GM12878 (cell line): ENCODE data around the gene NCAPD2. TPM values are rescaled to one million over a fixed set of nuclear protein-coding genes. Genes with fewer than 3 reads are reported as not detected.

Experiments used
- ATAC-seq: fragments of 200-7000 bp; cut with Tn5 transposase; 3 replicates; pipeline ENCODE4 v1.9.1; 2020; ENCODE audit warnings: mild to moderate bottlenecking, moderate library complexity
- BruUV-seq: library from RNA; stranded (reverse); fragments of 400-500 nt; replicated peaks from 2 replicates; lab custom pipeline; 2021; lab: Mats Ljungman, UMichigan
- CTCF ChIA-PET: fragments of 300-600 bp; sonication (Branson Sonifier 250); formaldehyde crosslinking; extraction: SDS; loops from one replicate; lab custom pipeline; 2021; ENCODE audit warnings: inconsistent platforms; lab: Yijun Ruan, JAX
- POLR2A ChIA-PET: fragments of 350-600 bp; formaldehyde crosslinking; extraction: SDS; loops from one replicate; lab custom pipeline; 2021; ENCODE audit warnings: inconsistent platforms; lab: Charles Lee
- RAD21 ChIA-PET: fragments of 300-600 bp; sonication (Branson Sonifier 250); formaldehyde crosslinking; loops from one replicate; lab custom pipeline; 2023; ENCODE audit warnings: antibody characterized with exemption; ENCODE audit not compliant: unreplicated experiment; lab: Charles Lee
- SMC1A ChIA-PET: fragments of 300-600 bp; sonication (Branson Sonifier 250); formaldehyde crosslinking; loops from one replicate; lab custom pipeline; 2023; ENCODE audit not compliant: unreplicated experiment, uncharacterized antibody; lab: Charles Lee
- DNase-seq: peaks from one replicate; pipeline ENCODE4 v3.0.0-alpha.2; 2011; ENCODE audit warnings: low read depth, low spot score
- FAIRE-seq: peaks from 3 replicates; lab custom pipeline; 2011; peaks lifted over from hg19 to GRCh38; lab: Jason Lieb, UNC
- H2AFZ ChIP-seq: 2 replicates; pipeline ENCODE4 v1.6.0; 2011; ENCODE audit warnings: low read depth, low read length, control low read depth; ENCODE audit not compliant: control insufficient read depth
- H3K27ac ChIP-seq: 2 replicates; pipeline ENCODE4 v1.5.1; 2011; ENCODE audit warnings: control low read depth; ENCODE audit not compliant: control insufficient read depth, insufficient read depth
- H3K27me3 ChIP-seq, 2 experiments: replicated peaks in 1 of 2; 2 replicates each; pipeline versions ENCODE4 v1.6.0 to v1.6.1; 2011; ENCODE audit warnings: low read length in 1 of 2; ENCODE audit not compliant: control insufficient read depth in 2 of 2, insufficient read depth in 2 of 2
- H3K36me3 ChIP-seq, 2 experiments: 2 replicates each; pipeline ENCODE4 v1.5.1; 2011; ENCODE audit warnings: low read length in 1 of 2; ENCODE audit not compliant: control insufficient read depth in 2 of 2, insufficient read depth in 2 of 2
- H3K4me1 ChIP-seq: 2 replicates; pipeline ENCODE4 v1.6.1; 2011; ENCODE audit warnings: mild to moderate bottlenecking, low read length, moderate library complexity, mixed read lengths; ENCODE audit not compliant: control insufficient read depth, insufficient read depth
- H3K4me2 ChIP-seq: 2 replicates; pipeline ENCODE4 v1.6.0; 2011; ENCODE audit warnings: control low read depth; ENCODE audit not compliant: control insufficient read depth, insufficient read depth
- H3K4me3 ChIP-seq: fragments of 200-600 bp; sonication (generic); 2 replicates; pipeline ENCODE4 v1.5.1; 2016
- H3K79me2 ChIP-seq: 2 replicates; pipeline ENCODE4 v1.6.0; 2011; ENCODE audit warnings: low read length; ENCODE audit not compliant: control insufficient read depth, insufficient read depth
- H3K9ac ChIP-seq: 2 replicates; pipeline ENCODE4 v1.8.0; 2011; ENCODE audit warnings: low read length, control low read depth, mixed read lengths; ENCODE audit not compliant: control insufficient read depth, insufficient read depth
- H3K9me3 ChIP-seq: replicated peaks from 3 replicates; pipeline ENCODE4 v1.5.1; 2011; ENCODE audit warnings: mild to moderate bottlenecking, low read length; ENCODE audit not compliant: control insufficient read depth, insufficient read depth
- H4K20me1 ChIP-seq: 2 replicates; pipeline ENCODE4 v1.6.0; 2011; ENCODE audit not compliant: control insufficient read depth, insufficient read depth
- CBFB ChIP-seq: IDR thresholded peaks from 2 replicates; pipeline ENCODE4 v1.6.1; 2016; ENCODE audit warnings: antibody characterized with exemption, low read depth
- CHD2 ChIP-seq: IDR thresholded peaks from 2 replicates; pipeline ENCODE4 v1.6.1; 2011; ENCODE audit warnings: low read depth, low read length, improper control_type of control experiment, borderline replicate concordance
- HDGF ChIP-seq: fragments of 450-650 bp; IDR thresholded peaks from 2 replicates; pipeline ENCODE4 v1.6.1; 2016; ENCODE audit warnings: antibody characterized with exemption
- IRF5 ChIP-seq: fragments of 450-650 bp; IDR thresholded peaks from 2 replicates; pipeline ENCODE4 v1.6.1; 2017; ENCODE audit warnings: borderline replicate concordance
- JUND ChIP-seq: IDR thresholded peaks from 2 replicates; pipeline ENCODE4 v1.6.1; 2012; ENCODE audit warnings: low read depth, mild to moderate bottlenecking, low read length, improper control_type of control experiment, moderate library complexity
- NFIC ChIP-seq: IDR thresholded peaks from 2 replicates; pipeline ENCODE4 v1.6.1; 2012; ENCODE audit warnings: low read depth, mild to moderate bottlenecking, inconsistent platforms, low read length, moderate library complexity
- TCF12 ChIP-seq: IDR thresholded peaks from 2 replicates; pipeline ENCODE4 v1.6.1; 2011; ENCODE audit warnings: low read depth, mild to moderate bottlenecking, low read length
- TCF7 ChIP-seq: IDR thresholded peaks from 2 replicates; pipeline ENCODE4 v1.6.1; 2014; ENCODE audit warnings: antibody characterized with exemption, borderline replicate concordance
- YY1 ChIP-seq: IDR thresholded peaks from 2 replicates; pipeline ENCODE4 v1.6.1; 2011; ENCODE audit warnings: low read depth, mild to moderate bottlenecking, low read length
- ZBED1 ChIP-seq: IDR thresholded peaks from 2 replicates; pipeline ENCODE4 v1.6.1; 2016; ENCODE audit warnings: borderline replicate concordance
- ZSCAN29 ChIP-seq: fragments of 450-650 bp; IDR thresholded peaks from 2 replicates; pipeline ENCODE4 v1.6.1; 2017; ENCODE audit warnings: mild to moderate bottlenecking, moderate library complexity
- WGBS: methylation state at CpG from one replicate; pipeline ENCODE4 v1.1.6; 2016; ENCODE audit warnings: low lambda C conversion rate; ENCODE audit not compliant: insufficient replicate concordance, insufficient coverage; ENCODE audit errors: missing lambda C conversion rate; 5-methylcytosine and 5-hydroxymethylcytosine counted together
- in situ Hi-C: fragments of 300-500 bp; cut with MboI; formaldehyde crosslinking; loops from 9 replicates; pipeline ENCODE4 v1.14.3; 2018; ENCODE audit warnings: mixed read lengths
- intact Hi-C: fragments of 100-400 bp; cut with micrococcal nuclease; formaldehyde crosslinking; loops from one replicate; pipeline ENCODE4 v1.14.2; 2022; ENCODE audit not compliant: unreplicated experiment
- polyA plus RNA-seq, 11 experiments: library from polyadenylated mRNA; depleted of rRNA in 4 of 11; unstranded in 6 of 11; stranded (reverse) in 5 of 11; fragments of >200 nt; fragmentation: Nextera tagmentation in 4 of 11; fragmentation: Illumina TruSeq in 1 of 11; extraction: Ambion mirVana in 4 of 11; extraction: Trizol in 1 of 11; gene quantifications; 1 replicate in 1 of 11; 2 replicates in 10 of 11; pipeline versions ENCODE4 v1.2.1 to v1.2.3, GENCODE V29; 2011 to 2016; ENCODE audit warnings: inconsistent platforms in 2 of 11, missing spikeins in 2 of 11, low read depth in 1 of 11
- total RNA-seq, 4 experiments: library from RNA; depleted of rRNA in 3 of 4; stranded (reverse); fragments of >200 nt in 3 of 4; fragmentation: Illumina TruSeq in 1 of 4; extraction: Trizol in 1 of 4; gene quantifications; 2 replicates each; pipeline versions ENCODE4 v1.2.1 to v1.2.3, GENCODE V29; 2013 to 2021

Gene NCAPD2
- total and polyA plus RNA-seq, 10 of the 15 experiments (the other 5 are each of a cell fraction or from before 2014, with no cell fraction given), result 24.2 to 160 (median 110) TPM

DNA sequence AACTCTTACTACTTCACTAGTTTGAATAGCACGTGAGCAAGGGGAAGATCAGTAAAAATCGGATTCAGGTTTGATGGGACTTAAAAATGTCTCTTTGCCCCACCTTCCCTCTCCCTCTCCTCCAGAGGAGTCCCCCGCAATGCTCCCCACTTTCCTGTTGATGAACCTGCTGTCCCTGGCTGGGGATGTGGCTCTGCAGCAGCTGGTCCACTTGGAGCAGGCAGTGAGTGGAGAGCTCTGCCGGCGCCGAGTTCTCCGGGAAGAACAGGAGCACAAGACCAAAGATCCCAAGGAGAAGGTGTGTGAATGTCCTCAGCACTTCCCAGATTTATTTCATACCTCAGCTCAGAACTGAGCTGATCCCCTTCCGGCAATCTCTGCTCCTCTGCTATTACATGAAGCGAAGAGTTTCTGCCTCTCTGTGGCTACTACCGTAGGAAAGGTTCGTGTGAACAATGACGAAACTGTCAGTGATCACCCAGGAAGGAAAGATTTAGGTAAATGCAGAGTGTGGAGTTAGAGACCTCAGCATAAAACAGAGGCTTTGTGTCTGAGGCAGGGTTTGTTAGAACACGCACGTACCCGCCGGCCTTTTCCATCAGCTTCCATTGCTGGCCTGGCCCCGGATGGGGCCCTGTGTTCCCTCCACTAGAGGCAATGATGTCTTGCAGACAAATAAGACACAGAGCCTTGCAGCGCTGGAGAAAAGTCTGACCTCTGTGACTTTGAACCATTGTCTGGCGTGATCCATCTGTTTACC, 33.0 kb downstream of the NCAPD2 start:
- no peak for ATAC-seq
- no peaks in the 10 kb centered on the region for H3K9me3 ChIP-seq
- no peak for TF ChIP-seq CBFB
- no peak for TF ChIP-seq TCF12
- TF ChIP-seq TCF7, result no peak
- no peak for TF ChIP-seq ZBED1
- no peak for TF ChIP-seq IRF5
- TF ChIP-seq CHD2, result no peak
- TF ChIP-seq NFIC, result no peak
- no peak for TF ChIP-seq JUND
- TF ChIP-seq YY1, result no peak
- TF ChIP-seq HDGF, result no peak
- TF ChIP-seq ZSCAN29, result no peak
- TF ChIP-seq, all 136 proteins: peak for 0
- Histone ChIP-seq H3K79me2 (peaks cover 7% of the 10 kb centered on the region), H3K27me3 (no peaks in the 10 kb centered on the region), H3K4me1 (peaks cover 2% of the 10 kb centered on the region; the same call in 1 of the 2 replicates), H2AFZ (no peak overlapping the region), H3K27ac (no peak overlapping the region), H4K20me1 (no peaks in the 10 kb centered on the region), H3K36me3 (peaks cover 67 to 79% of the 10 kb centered on the region in 2 experiments), H3K4me2 (no peak overlapping the region), H3K9ac (no peak overlapping the region), H3K4me3 (no peak overlapping the region)
- ChIA-PET POLR2A (no interaction called here), SMC1A (no interaction called here), RAD21 (no interaction called here), CTCF (interaction anchor here (1.4 kb wide), 1 partner anchor 11 kb away, joined by 3 read pairs; no protein-coding TSS in a partner anchor)
- DNase-seq (no peak), FAIRE-seq (no peak)
- no TSS peak for BruUV-seq
- intact Hi-C loops, result no loop called here
- 97% methylated on average over 19 of the region's 19 CpGs for WGBS
- in situ Hi-C loops, result no loop called here
